Mucosa of stomach (tissue), 1 donor: ENCODE data around the gene PKP4.
"Not testable (repeated sequence)": the region's sequence is repeated elsewhere in the genome, so short reads cannot be mapped to it uniquely, and the experiment has no call there.

Experiments
- H3K27me3 ChIP-seq: one replicate; pipeline ENCODE4 v1.7.0; 2013; ENCODE audit warnings: mild to moderate bottlenecking, low read length; ENCODE audit not compliant: control insufficient read depth, insufficient read depth
- H3K36me3 ChIP-seq: one replicate; pipeline ENCODE4 v1.7.0; 2013; ENCODE audit warnings: low read length; ENCODE audit not compliant: control insufficient read depth, insufficient read depth
- H3K4me1 ChIP-seq: one replicate; pipeline ENCODE4 v1.7.0; 2013; ENCODE audit warnings: mild to moderate bottlenecking, low read length; ENCODE audit not compliant: control insufficient read depth, insufficient read depth
- H3K4me3 ChIP-seq: one replicate; pipeline ENCODE4 v1.7.0; 2013; ENCODE audit warnings: low read length
- H3K9ac ChIP-seq: one replicate; pipeline ENCODE4 v1.7.0; 2013; ENCODE audit warnings: mild to moderate bottlenecking, low read length, moderate library complexity
- H3K9me3 ChIP-seq: one replicate; pipeline ENCODE4 v1.7.0; 2013; ENCODE audit warnings: mild to moderate bottlenecking, low read length, moderate library complexity; ENCODE audit not compliant: control insufficient read depth
- donor health status: Pancreatic carcinoma.

The PKP4 gene

GRCh38 chr2:158686210-158686691, 229.5 kb downstream of the PKP4 start:
- H3K36me3 ChIP-seq, result no peaks in the 10 kb centered on the region
- no peaks in the 10 kb centered on the region for H3K4me1 ChIP-seq
- no peak overlapping the region for H3K9ac ChIP-seq
- H3K27me3 ChIP-seq, result peaks cover 6% of the 10 kb centered on the region
- H3K9me3 ChIP-seq, result no peaks in the 10 kb centered on the region
- H3K4me3 ChIP-seq, result no peak overlapping the region

- no peaks in the 10 kb centered on the region for H3K36me3 ChIP-seq
- no peak overlapping the region for H3K4me3 ChIP-seq
- H3K4me1 ChIP-seq, result no peaks in the 10 kb centered on the region
- H3K27me3 ChIP-seq, result peaks cover 6% of the 10 kb centered on the region
- no peaks in the 10 kb centered on the region for H3K9me3 ChIP-seq
- H3K9ac ChIP-seq, result no peak overlapping the region
Observed at GRCh38 chr2:158687315-158687714, 230.6 kb downstream of the PKP4 start.

- H3K36me3 ChIP-seq, result no peaks in the 10 kb centered on the region
- peaks cover 9% of the 10 kb centered on the region for H3K27me3 ChIP-seq
- no peaks in the 10 kb centered on the region for H3K9me3 ChIP-seq
- H3K4me1 ChIP-seq, result no peaks in the 10 kb centered on the region
- no peak overlapping the region for H3K9ac ChIP-seq
- H3K4me3 ChIP-seq, result no peak overlapping the region
Observed at GRCh38 chr2:158688721-158689120, 232.0 kb downstream of the PKP4 start.

GRCh38 chr2:158689391-158689790, 232.6 kb downstream of the PKP4 start:
- Histone ChIP-seq H3K9ac (no peak overlapping the region), H3K9me3 (no peaks in the 10 kb centered on the region), H3K4me3 (no peak overlapping the region), H3K27me3 (peaks cover 9% of the 10 kb centered on the region), H3K4me1 (no peaks in the 10 kb centered on the region), H3K36me3 (no peaks in the 10 kb centered on the region)

GRCh38 chr2:158690823-158691222, 234.1 kb downstream of the PKP4 start:
- Histone ChIP-seq H3K4me3 (no peak overlapping the region), H3K27me3 (peaks cover 9% of the 10 kb centered on the region), H3K9me3 (no peaks in the 10 kb centered on the region), H3K9ac (no peak overlapping the region), H3K36me3 (no peaks in the 10 kb centered on the region), H3K4me1 (no peaks in the 10 kb centered on the region)

GRCh38 chr2:158691619-158692018, 234.9 kb downstream of the PKP4 start:
- no peaks in the 10 kb centered on the region for H3K9me3 ChIP-seq

GRCh38 chr2:158692372-158693103, 235.8 kb downstream of the PKP4 start:
- Histone ChIP-seq H3K9ac (no peak overlapping the region), H3K4me1 (no peaks in the 10 kb centered on the region), H3K27me3 (peaks cover 9% of the 10 kb centered on the region), H3K4me3 (no peak overlapping the region), H3K9me3 (no peaks in the 10 kb centered on the region), H3K36me3 (no peaks in the 10 kb centered on the region)

More at GRCh38 chr2:158691619-158692018, 234.9 kb downstream of the PKP4 start:
- Histone ChIP-seq H3K4me1 (no peaks in the 10 kb centered on the region), H3K9ac (no peak overlapping the region), H3K36me3 (no peaks in the 10 kb centered on the region), H3K4me3 (no peak overlapping the region), H3K27me3 (peaks cover 9% of the 10 kb centered on the region)

- H3K27me3 ChIP-seq, result peaks cover 8% of the 10 kb centered on the region
- no peak overlapping the region for H3K9ac ChIP-seq
- H3K4me3 ChIP-seq, result no peak overlapping the region
- no peaks in the 10 kb centered on the region for H3K9me3 ChIP-seq
- H3K36me3 ChIP-seq, result no peaks in the 10 kb centered on the region
- H3K4me1 ChIP-seq, result no peaks in the 10 kb centered on the region
Observed at GRCh38 chr2:158693476-158693875, 236.7 kb downstream of the PKP4 start.

- H3K9me3 ChIP-seq, result no peaks in the 10 kb centered on the region
- peaks cover 4% of the 10 kb centered on the region for H3K27me3 ChIP-seq
- H3K4me3 ChIP-seq, result no peak overlapping the region
- no peaks in the 10 kb centered on the region for H3K36me3 ChIP-seq
- H3K4me1 ChIP-seq, result no peaks in the 10 kb centered on the region
- H3K9ac ChIP-seq, result no peak overlapping the region
Observed at GRCh38 chr2:158695305-158695704, 238.6 kb downstream of the PKP4 start.

GRCh38 chr2:158695744-158696143, 239.0 kb downstream of the PKP4 start:
- H3K9ac ChIP-seq, H3K36me3 ChIP-seq, H3K27me3 ChIP-seq, H3K4me1 ChIP-seq, H3K4me3 ChIP-seq, H3K9me3 ChIP-seq: not testable (repeated sequence)

- Histone ChIP-seq H3K4me3 (no peak overlapping the region), H3K27me3 (no peaks in the 10 kb centered on the region), H3K36me3 (no peaks in the 10 kb centered on the region), H3K4me1 (no peaks in the 10 kb centered on the region), H3K9ac (no peak overlapping the region), H3K9me3 (no peaks in the 10 kb centered on the region)
Observed at GRCh38 chr2:158699323-158699722, 242.6 kb downstream of the PKP4 start.

GRCh38 chr2:158701101-158701500, 244.3 kb downstream of the PKP4 start:
- no peak overlapping the region for H3K9ac ChIP-seq
- no peaks in the 10 kb centered on the region for H3K9me3 ChIP-seq
- no peaks in the 10 kb centered on the region for H3K4me1 ChIP-seq
- no peaks in the 10 kb centered on the region for H3K27me3 ChIP-seq
- no peaks in the 10 kb centered on the region for H3K36me3 ChIP-seq
- no peak overlapping the region for H3K4me3 ChIP-seq

- H3K4me1 ChIP-seq, result no peaks in the 10 kb centered on the region
- no peak overlapping the region for H3K4me3 ChIP-seq
- H3K36me3 ChIP-seq, result no peaks in the 10 kb centered on the region
- H3K27me3 ChIP-seq, result no peaks in the 10 kb centered on the region
- no peak overlapping the region for H3K9ac ChIP-seq
- no peaks in the 10 kb centered on the region for H3K9me3 ChIP-seq
Observed at GRCh38 chr2:158702740-158703139, 246.0 kb downstream of the PKP4 start.
